Common myeloid progenitor, CD34-positive (primary cell): ENCODE data around the gene FIBCD1.

Experiments
- CTCF ChIA-PET: fragments of 350-600 bp; sonication (Branson Sonifier 250); formaldehyde crosslinking; loops from one replicate; lab custom pipeline; 2021; ENCODE audit warnings: antibody characterized with exemption; lab: Charles Lee
- POLR2A ChIA-PET: fragments of 350-600 bp; sonication (Branson Sonifier 250); formaldehyde crosslinking; loops from one replicate; lab custom pipeline; 2021; ENCODE audit warnings: antibody characterized with exemption; lab: Charles Lee
- DNase-seq, 3 donors: peaks; one replicate each; pipeline versions ENCODE4 v3.0.0 to v3.0.0-alpha.2; 2013
- H3K27ac ChIP-seq, 2 experiments: 1 replicate in 1 of 2; 2 replicates in 1 of 2; pipeline ENCODE4 v1.7.0; 2013; ENCODE audit warnings: inconsistent platforms in 2 of 2, low read length in 2 of 2, mild to moderate bottlenecking in 2 of 2, low read depth in 1 of 2, moderate library complexity in 1 of 2; ENCODE audit not compliant: severe bottlenecking in 2 of 2, insufficient read depth in 1 of 2, poor library complexity in 1 of 2
- H3K27me3 ChIP-seq, 5 experiments: replicated peaks in 2 of 5; 1 replicate in 3 of 5; 2 replicates in 2 of 5; pipeline versions ENCODE4 v1.6.1 to v1.7.0; 2013; ENCODE audit warnings: low read length in 4 of 5, mild to moderate bottlenecking in 2 of 5, moderate library complexity in 2 of 5, inconsistent platforms in 1 of 5; ENCODE audit not compliant: insufficient read depth in 5 of 5, control insufficient read depth in 4 of 5
- H3K36me3 ChIP-seq, 4 experiments: 1 replicate in 2 of 4; 2 replicates in 2 of 4; pipeline versions ENCODE4 v1.6.1 to v1.7.0; 2013; ENCODE audit warnings: low read length in 3 of 4, control low read depth in 1 of 4, mild to moderate bottlenecking in 1 of 4; ENCODE audit not compliant: control insufficient read depth in 4 of 4, insufficient read depth in 4 of 4
- H3K4me1 ChIP-seq, 4 experiments: 1 replicate in 3 of 4; 2 replicates in 1 of 4; pipeline versions ENCODE4 v1.6.1 to v1.7.1; 2013; ENCODE audit warnings: low read length in 3 of 4, mild to moderate bottlenecking in 3 of 4, control low read depth in 1 of 4, inconsistent platforms in 1 of 4, moderate library complexity in 1 of 4; ENCODE audit not compliant: control insufficient read depth in 4 of 4, insufficient read depth in 4 of 4; ENCODE audit errors: control extremely low read depth in 1 of 4
- H3K4me3 ChIP-seq, 7 experiments: 1 replicate in 4 of 7; 2 replicates in 3 of 7; pipeline versions ENCODE4 v1.5.1 to v1.7.0; 2013; ENCODE audit warnings: mild to moderate bottlenecking in 7 of 7, low read length in 6 of 7, moderate library complexity in 6 of 7, inconsistent platforms in 2 of 7, low read depth in 2 of 7, control low read depth in 1 of 7; ENCODE audit not compliant: insufficient read depth in 4 of 7, control insufficient read depth in 1 of 7; ENCODE audit errors: extremely low read depth in 1 of 7
- H3K9me3 ChIP-seq, 5 experiments: 1 replicate in 4 of 5; 2 replicates in 1 of 5; pipeline versions ENCODE4 v1.6.1 to v1.7.1; 2013; ENCODE audit warnings: low read length in 4 of 5, mild to moderate bottlenecking in 2 of 5, inconsistent platforms in 1 of 5, low read depth in 1 of 5, moderate library complexity in 1 of 5; ENCODE audit not compliant: control insufficient read depth in 4 of 5, insufficient read depth in 2 of 5; ENCODE audit errors: control extremely low read depth in 1 of 5
- WGBS: methylation state at CpG from one replicate; pipeline ENCODE4 v1.1.5; 2013; ENCODE audit not compliant: insufficient coverage; 5-methylcytosine and 5-hydroxymethylcytosine counted together

Gene FIBCD1

GRCh38 chr9:130854835-130855234, 84.2 kb downstream of the FIBCD1 start:
- no peak for DNase-seq
- Histone ChIP-seq H3K9me3 (no peaks in the 10 kb centered on the region), H3K27ac (no peak overlapping the region), H3K4me3 (no peak overlapping the region), H3K27me3 (no peaks in the 10 kb centered on the region), H3K4me1 (no peaks in the 10 kb centered on the region), H3K36me3 (peaks cover 15 to 55% (median 28%) of the 10 kb centered on the region in 4 experiments)
- ChIA-PET POLR2A (no interaction called here), CTCF (interaction anchor here (1.1 to 2.2 kb wide), 4 partner anchors 11 to 154 kb away, joined by 4 to 12 read pairs (median 6); no protein-coding TSS in a partner anchor)
- 95% methylated on average over 9 of the region's 9 CpGs for WGBS

- Histone ChIP-seq H3K4me3 (no peak overlapping the region), H3K27ac (no peak overlapping the region), H3K27me3 (no peaks in the 10 kb centered on the region), H3K9me3 (no peaks in the 10 kb centered on the region), H3K36me3 (peaks cover 15 to 51% (median 27%) of the 10 kb centered on the region in 4 experiments), H3K4me1 (no peaks in the 10 kb centered on the region)
- WGBS = 92% methylated on average over 7 of the region's 8 CpGs
- DNase-seq = no peak
- ChIA-PET POLR2A (no interaction called here), CTCF (interaction anchor here (0.9 to 2.2 kb wide), 6 partner anchors 12 to 153 kb away, joined by 3 to 12 read pairs (median 4); no protein-coding TSS in a partner anchor)
Measured at GRCh38 chr9:130854092-130854491, 85.0 kb downstream of the FIBCD1 start.

GRCh38 chr9:130852801-130853200, 86.2 kb downstream of the FIBCD1 start:
- H3K4me3 ChIP-seq = no peak overlapping the region
- H3K27ac ChIP-seq = no peak overlapping the region
- H3K9me3 ChIP-seq = no peaks in the 10 kb centered on the region
- ChIA-PET POLR2A (no interaction called here), CTCF (interaction anchor here (0.6 to 3.5 kb wide), 6 partner anchors 10 to 146 kb away, joined by 3 to 20 read pairs (median 4); no protein-coding TSS in a partner anchor)
- peaks cover 13 to 38% (median 22%) of the 10 kb centered on the region in 4 experiments for H3K36me3 ChIP-seq
- WGBS = 100% methylated on average over 2 of the region's 7 CpGs
- no peaks in the 10 kb centered on the region for H3K4me1 ChIP-seq
- no peak for DNase-seq
- no peaks in the 10 kb centered on the region for H3K27me3 ChIP-seq
